ENCODE data around the gene RAPGEF5.
A peak's percentile ranks its signal among the peaks of the same experiment; 100 is the strongest.

Gene RAPGEF5

DNA sequence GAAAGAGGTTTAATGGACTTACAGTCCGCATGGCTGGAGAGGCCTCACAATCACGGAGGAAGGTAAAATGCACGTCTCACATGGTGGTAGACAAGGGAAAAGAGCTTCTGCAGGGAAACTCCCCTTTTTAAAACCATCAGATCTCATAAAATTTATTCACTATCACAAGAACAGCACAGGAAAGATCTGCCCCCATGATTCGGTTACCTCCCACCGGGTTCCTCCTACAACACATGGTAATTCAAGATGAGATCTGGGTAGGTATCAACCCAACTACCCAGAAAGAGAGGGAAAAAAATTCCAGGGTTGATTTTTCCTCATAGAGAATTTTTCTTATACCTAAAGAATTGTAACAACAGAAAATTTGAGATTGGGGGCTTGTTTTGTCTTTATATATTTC lies 13.9 kb downstream of the RAPGEF5 start:
- no peak overlapping the region for H3K27ac ChIP-seq (replicated peaks)
- H3K27me3 ChIP-seq (ENCODE audit: insufficient read depth, poor library complexity, severe bottlenecking), result peaks cover 2% of the 10 kb centered on the region
- no peak for DNase-seq (ENCODE audit: low read depth in 1 of 2, low spot score in 1 of 2)
- TF ChIP-seq CTCF (IDR thresholded peaks at IDR 0.05; ENCODE audit: insufficient read depth, low read length), result no peak
- no peak for TF ChIP-seq POLR2AphosphoS5 (IDR thresholded peaks at IDR 0.05; ENCODE audit: low read depth)
- no peak for TF ChIP-seq SPI1 (IDR thresholded peaks at IDR 0.05; ENCODE audit: borderline replicate concordance, low read depth)
- no peak for TF ChIP-seq REST (IDR thresholded peaks at IDR 0.05; ENCODE audit: insufficient replicate concordance, low read depth)
- no peak for TF ChIP-seq GABPA (IDR thresholded peaks at IDR 0.05; ENCODE audit: low read depth)
- H3K4me3 ChIP-seq (replicated peaks; ENCODE audit: insufficient read depth, low read length), result no peak overlapping the region

- DNase-seq (ENCODE audit: low read depth in 1 of 2, low spot score in 1 of 2), result peak in 1 of 2 experiments; percentile 5
- TF ChIP-seq CTCF (IDR thresholded peaks at IDR 0.05; ENCODE audit: insufficient read depth, low read length) (no peak), SPI1 (IDR thresholded peaks at IDR 0.05; ENCODE audit: borderline replicate concordance, low read depth) (peak; percentile 87)
- Histone ChIP-seq H3K4me3 (replicated peaks; ENCODE audit: insufficient read depth, low read length) (no peak overlapping the region), H3K27me3 (ENCODE audit: insufficient read depth, poor library complexity, severe bottlenecking) (peaks cover 2% of the 10 kb centered on the region), H3K27ac (replicated peaks) (no peak overlapping the region)
These were observed 17.1 kb downstream of the RAPGEF5 start for GRCh38 chr7:22339725-22340390.

DNA sequence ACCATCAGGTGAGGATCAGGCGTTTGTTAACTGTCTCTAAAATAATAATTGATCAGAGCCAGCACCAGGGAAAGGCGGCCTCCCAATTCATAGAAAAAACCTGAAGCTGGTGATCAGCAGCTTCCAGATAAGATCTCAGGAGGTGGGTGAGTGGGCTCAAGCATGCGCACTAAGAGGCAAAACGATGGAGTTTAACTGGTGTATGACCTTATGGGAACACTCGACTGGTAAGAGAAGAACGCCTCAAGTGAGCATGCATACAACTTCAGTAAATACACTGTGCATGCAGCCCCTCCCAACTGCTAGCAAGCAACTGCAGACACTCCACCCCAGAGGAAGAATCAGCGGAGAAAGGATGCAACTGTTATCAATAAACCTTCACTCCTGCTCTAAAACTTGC lies 18.1 kb downstream of the RAPGEF5 start:
- no peak for DNase-seq (ENCODE audit: low read depth in 1 of 2, low spot score in 1 of 2)
- Histone ChIP-seq H3K27ac (replicated peaks) (no peak overlapping the region), H3K4me3 (replicated peaks; ENCODE audit: insufficient read depth, low read length) (no peak overlapping the region), H3K27me3 (ENCODE audit: insufficient read depth, poor library complexity, severe bottlenecking) (peaks cover 2% of the 10 kb centered on the region)
- TF ChIP-seq REST (IDR thresholded peaks at IDR 0.05; ENCODE audit: insufficient replicate concordance, low read depth) (no peak), SPI1 (IDR thresholded peaks at IDR 0.05; ENCODE audit: borderline replicate concordance, low read depth) (no peak), CTCF (IDR thresholded peaks at IDR 0.05; ENCODE audit: insufficient read depth, low read length) (no peak), GABPA (IDR thresholded peaks at IDR 0.05; ENCODE audit: low read depth) (no peak), POLR2AphosphoS5 (IDR thresholded peaks at IDR 0.05; ENCODE audit: low read depth) (no peak)

DNA sequence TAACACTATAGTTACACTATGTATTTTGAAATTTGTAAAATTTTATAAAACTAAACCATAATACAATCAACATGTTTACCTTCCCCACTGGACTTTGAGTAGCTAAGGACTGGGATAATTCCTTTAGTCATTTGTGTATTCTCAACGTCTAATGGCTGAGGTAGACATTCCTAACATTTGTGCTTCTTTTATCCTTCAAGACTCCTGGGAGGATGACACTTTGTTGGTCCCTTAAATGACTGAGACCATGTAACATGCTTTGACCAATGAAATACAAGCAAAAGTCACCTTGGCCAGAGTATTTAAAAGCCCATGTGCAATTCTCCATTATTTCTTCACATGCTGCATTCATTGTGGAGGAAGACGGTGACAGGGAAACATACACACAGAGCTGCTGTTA lies 18.5 kb downstream of the RAPGEF5 start:
- no peak for DNase-seq (ENCODE audit: low read depth in 1 of 2, low spot score in 1 of 2)
- Histone ChIP-seq H3K27ac (replicated peaks) (no peak overlapping the region), H3K27me3 (ENCODE audit: insufficient read depth, poor library complexity, severe bottlenecking) (peaks cover 2% of the 10 kb centered on the region), H3K4me3 (replicated peaks; ENCODE audit: insufficient read depth, low read length) (no peak overlapping the region)
- TF ChIP-seq GABPA (IDR thresholded peaks at IDR 0.05; ENCODE audit: low read depth), result no peak
- no peak for TF ChIP-seq SPI1 (IDR thresholded peaks at IDR 0.05; ENCODE audit: borderline replicate concordance, low read depth)
- TF ChIP-seq REST (IDR thresholded peaks at IDR 0.05; ENCODE audit: insufficient replicate concordance, low read depth), result no peak
- TF ChIP-seq POLR2AphosphoS5 (IDR thresholded peaks at IDR 0.05; ENCODE audit: low read depth), result no peak
- no peak for TF ChIP-seq CTCF (IDR thresholded peaks at IDR 0.05; ENCODE audit: insufficient read depth, low read length)

Measured in HL-60 (cell line).